ENCODE measurements around the gene KIRREL3. TPM values are rescaled to one million over a fixed set of nuclear protein-coding genes. Genes with fewer than 3 reads are reported as not detected.

The KIRREL3 gene
- total and polyA plus RNA-seq, 2 experiments from 2014 or later = 16.1 to 35.6 TPM

- no peaks in the 10 kb centered on the region for H3K9me2 ChIP-seq (ENCODE audit: insufficient read depth)
- in situ Hi-C loops (cut with MboI) = loop anchor here (10.0 kb wide), 1 partner anchor 273 kb away; no protein-coding TSS in a partner anchor
- no peak overlapping the region for H3K9ac ChIP-seq
- H3K4me2 ChIP-seq (ENCODE audit: unreplicated experiment) = no peak overlapping the region
- H4K20me1 ChIP-seq (ENCODE audit: insufficient read depth) = no peaks in the 10 kb centered on the region
- H3K4me3 ChIP-seq = no peak overlapping the region
- 83 to 84% methylated on average over 27 of the region's 27 CpGs for WGBS, 2 experiments (ENCODE audit: low coverage in 1 of 2, low lambda C conversion rate in 2 of 2, missing lambda C conversion rate in 2 of 2)
- H3K27ac ChIP-seq = no peak overlapping the region
- H3K27me3 ChIP-seq (replicated peaks; ENCODE audit: insufficient read depth) = no peaks in the 10 kb centered on the region
- no peak overlapping the region for H2AFZ ChIP-seq
- TF ChIP-seq EZH2phosphoT487 (IDR thresholded peaks at IDR 0.05; ENCODE audit: insufficient read depth, low read depth) (no peak), EZH2 (IDR thresholded peaks at IDR 0.05; ENCODE audit: insufficient read depth, poor library complexity, severe bottlenecking) (no peak)
- H3K4me1 ChIP-seq (ENCODE audit: insufficient read depth) = no peaks in the 10 kb centered on the region
- no peaks in the 10 kb centered on the region for H3K79me2 ChIP-seq (ENCODE audit: insufficient read depth)
- no peaks in the 10 kb centered on the region for H3F3A ChIP-seq (ENCODE audit: insufficient read depth)
- no peaks in the 10 kb centered on the region for H3K9me3 ChIP-seq (ENCODE audit: low read depth)
- no peak for DNase-seq
- no peaks in the 10 kb centered on the region for H3K36me3 ChIP-seq (ENCODE audit: low read depth)
These were observed 288.5 kb downstream of the KIRREL3 start for GRCh38 chr11:126711977-126712625.

GRCh38 chr11:126710804-126711399 is 289.7 kb downstream of the KIRREL3 start:
- WGBS, 2 experiments (ENCODE audit: low coverage in 1 of 2, low lambda C conversion rate in 2 of 2, missing lambda C conversion rate in 2 of 2) = 89 to 92% methylated on average over 4 of the region's 4 CpGs
- H3K9me3 ChIP-seq (ENCODE audit: low read depth) = no peaks in the 10 kb centered on the region
- TF ChIP-seq EZH2 (IDR thresholded peaks at IDR 0.05; ENCODE audit: insufficient read depth, poor library complexity, severe bottlenecking) = no peak

GRCh38 chr11:126707498-126707897 is 293.1 kb downstream of the KIRREL3 start:
- no peak overlapping the region for H3K9ac ChIP-seq
- H3K4me2 ChIP-seq (ENCODE audit: unreplicated experiment) = no peak overlapping the region
- in situ Hi-C loops (cut with MboI) = no loop called here
- peaks cover 10% of the 10 kb centered on the region for H3K4me1 ChIP-seq (ENCODE audit: insufficient read depth)
- no peaks in the 10 kb centered on the region for H3K9me2 ChIP-seq (ENCODE audit: insufficient read depth)
- TF ChIP-seq EZH2 (IDR thresholded peaks at IDR 0.05; ENCODE audit: insufficient read depth, poor library complexity, severe bottlenecking) = no peak
- TF ChIP-seq EZH2phosphoT487 (IDR thresholded peaks at IDR 0.05; ENCODE audit: insufficient read depth, low read depth) = no peak
- 61 to 62% methylated on average over 2 of the region's 2 CpGs for WGBS, 2 experiments (ENCODE audit: low coverage in 1 of 2, low lambda C conversion rate in 2 of 2, missing lambda C conversion rate in 2 of 2)
- H2AFZ ChIP-seq = no peak overlapping the region
- no peaks in the 10 kb centered on the region for H3K36me3 ChIP-seq (ENCODE audit: low read depth)
- no peaks in the 10 kb centered on the region for H3K9me3 ChIP-seq (ENCODE audit: low read depth)
- H4K20me1 ChIP-seq (ENCODE audit: insufficient read depth) = no peaks in the 10 kb centered on the region
- DNase-seq = no peak
- no peaks in the 10 kb centered on the region for H3K27me3 ChIP-seq (replicated peaks; ENCODE audit: insufficient read depth)
- no peak overlapping the region for H3K4me3 ChIP-seq
- no peaks in the 10 kb centered on the region for H3F3A ChIP-seq (ENCODE audit: insufficient read depth)
- H3K79me2 ChIP-seq (ENCODE audit: insufficient read depth) = no peaks in the 10 kb centered on the region
- no peak overlapping the region for H3K27ac ChIP-seq

More at GRCh38 chr11:126710804-126711399, 289.7 kb downstream of the KIRREL3 start:
- H3K9me2 ChIP-seq (ENCODE audit: insufficient read depth) = no peaks in the 10 kb centered on the region
- no peak overlapping the region for H3K9ac ChIP-seq
- no peak for DNase-seq
- H3K4me1 ChIP-seq (ENCODE audit: insufficient read depth) = no peaks in the 10 kb centered on the region
- no peak overlapping the region for H3K27ac ChIP-seq
- no peaks in the 10 kb centered on the region for H3K36me3 ChIP-seq (ENCODE audit: low read depth)
- no peaks in the 10 kb centered on the region for H3K79me2 ChIP-seq (ENCODE audit: insufficient read depth)
- H3K27me3 ChIP-seq (replicated peaks; ENCODE audit: insufficient read depth) = no peaks in the 10 kb centered on the region
- H3K4me2 ChIP-seq (ENCODE audit: unreplicated experiment) = no peak overlapping the region
- in situ Hi-C loops (cut with MboI) = loop anchor here (10.0 kb wide), 1 partner anchor 274 kb away; no protein-coding TSS in a partner anchor
- no peak overlapping the region for H2AFZ ChIP-seq
- H3F3A ChIP-seq (ENCODE audit: insufficient read depth) = no peaks in the 10 kb centered on the region
- H4K20me1 ChIP-seq (ENCODE audit: insufficient read depth) = no peaks in the 10 kb centered on the region
- H3K4me3 ChIP-seq = no peak overlapping the region

GRCh38 chr11:126704096-126704495 is 296.5 kb downstream of the KIRREL3 start:
- Histone ChIP-seq H3K27ac (no peak overlapping the region), H3F3A (ENCODE audit: insufficient read depth) (no peaks in the 10 kb centered on the region), H3K79me2 (ENCODE audit: insufficient read depth) (no peaks in the 10 kb centered on the region), H3K4me2 (ENCODE audit: unreplicated experiment) (no peak overlapping the region), H3K9ac (no peak overlapping the region), H4K20me1 (ENCODE audit: insufficient read depth) (no peaks in the 10 kb centered on the region), H3K9me2 (ENCODE audit: insufficient read depth) (no peaks in the 10 kb centered on the region), H3K4me3 (no peak overlapping the region), H3K36me3 (ENCODE audit: low read depth) (no peaks in the 10 kb centered on the region), H2AFZ (no peak overlapping the region), H3K4me1 (ENCODE audit: insufficient read depth) (peaks cover 10% of the 10 kb centered on the region), H3K9me3 (ENCODE audit: low read depth) (no peaks in the 10 kb centered on the region), H3K27me3 (replicated peaks; ENCODE audit: insufficient read depth) (no peaks in the 10 kb centered on the region)
- no peak for TF ChIP-seq EZH2 (IDR thresholded peaks at IDR 0.05; ENCODE audit: insufficient read depth, poor library complexity, severe bottlenecking)
- no peak for TF ChIP-seq EZH2phosphoT487 (IDR thresholded peaks at IDR 0.05; ENCODE audit: insufficient read depth, low read depth)
- 17 to 23% methylated on average over 2 of the region's 2 CpGs for WGBS, 2 experiments (ENCODE audit: low coverage in 1 of 2, low lambda C conversion rate in 2 of 2, missing lambda C conversion rate in 2 of 2)
- DNase-seq = peak; percentile 25
- in situ Hi-C loops (cut with MboI) = no loop called here
